OCI-LY1 (cell line): ENCODE results near the gene LIMCH1.

Experiments
- CTCF ChIP-seq: fragments of 200-600 bp; sonication (generic), shearing (Covaris generic); IDR thresholded peaks from 2 replicates; pipeline ENCODE4 v1.5.1; 2017; ENCODE audit warnings: mild to moderate bottlenecking, antibody characterized with exemption, low read length, moderate library complexity, mixed read lengths
- EZH2 ChIP-seq: fragments of 200-600 bp; sonication (generic), shearing (Covaris generic); IDR thresholded peaks from 2 replicates; pipeline ENCODE4 v1.8.0; 2017; ENCODE audit warnings: borderline replicate concordance, mixed run types, mild to moderate bottlenecking, antibody characterized with exemption, low read length, moderate library complexity, mixed read lengths

DNA sequence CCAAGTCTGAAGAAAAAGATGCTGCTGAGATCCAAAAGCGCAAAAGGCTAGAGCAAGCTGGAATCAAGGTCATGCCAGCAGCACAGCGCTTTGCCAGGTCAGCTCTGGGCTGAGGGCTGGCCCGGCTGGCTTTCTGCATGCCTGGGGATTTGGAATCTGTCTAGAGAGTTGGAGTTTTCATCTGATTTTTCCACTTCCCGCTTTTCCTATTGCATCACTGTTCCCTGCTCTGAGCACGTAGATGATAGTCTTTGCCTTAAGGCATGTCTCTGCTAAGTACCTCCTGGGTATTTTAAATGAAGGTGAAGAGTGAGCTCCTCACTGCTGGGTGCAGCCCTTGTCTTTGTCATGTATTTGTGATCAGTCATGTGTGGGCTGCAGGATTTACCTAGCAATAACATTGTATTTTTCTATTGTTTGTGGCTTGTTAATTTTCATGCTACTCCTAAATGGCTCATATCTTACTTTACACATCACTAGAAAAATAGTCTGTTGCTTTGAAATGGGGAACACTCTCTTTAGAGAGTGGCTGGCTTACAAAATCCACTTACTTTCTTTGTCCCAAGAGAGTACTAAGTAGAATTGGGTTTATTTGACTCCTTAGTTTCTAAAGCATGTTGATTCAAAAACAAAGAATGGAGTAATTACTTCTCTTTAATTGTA, 82.8 kb downstream of the LIMCH1 start:
- TF ChIP-seq CTCF (no peak), EZH2 (no peak)
